ENCODE data around the gene IL1A.

The IL1A gene

GRCh38 chr2:112825706-112826105 lies 41.4 kb upstream of the IL1A start:
- no peak overlapping the region for H3K27ac Mint-ChIP-seq
- peaks cover 26% of the 10 kb centered on the region for H3K4me1 Mint-ChIP-seq (ENCODE audit: low read depth)
- DNase-seq (ENCODE audit: low spot score): no peak

DNA sequence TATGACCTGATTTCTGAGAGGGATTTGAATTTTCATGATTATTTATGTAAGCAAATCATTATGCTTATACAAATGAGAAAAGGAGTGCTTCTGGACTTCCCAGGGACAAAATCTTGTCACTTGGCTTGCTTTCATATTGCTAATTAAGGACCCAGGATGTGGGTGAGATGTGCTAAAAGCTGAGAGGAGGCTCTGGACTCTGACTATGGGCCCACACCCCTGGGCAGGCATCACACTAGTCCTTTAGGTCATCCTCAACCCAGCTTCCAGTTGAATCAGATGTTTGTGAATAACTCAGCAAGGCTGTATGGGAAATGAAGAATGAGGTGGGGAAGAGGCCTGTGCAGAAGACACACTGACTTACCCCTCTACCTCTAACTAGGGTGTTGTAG lies 40.4 kb upstream of the IL1A start:
- H3K27me3 Mint-ChIP-seq (ENCODE audit: low read depth): peaks cover 2% of the 10 kb centered on the region
- H3K4me3 Mint-ChIP-seq: no peak overlapping the region
- no peaks in the 10 kb centered on the region for H3K36me3 Mint-ChIP-seq (ENCODE audit: low read depth)
- no peak overlapping the region for H3K27ac Mint-ChIP-seq
- no peaks in the 10 kb centered on the region for H3K9me3 Mint-ChIP-seq
- no peak for DNase-seq (ENCODE audit: low spot score)
- H3K4me1 Mint-ChIP-seq (ENCODE audit: low read depth): peaks cover 32% of the 10 kb centered on the region

More at GRCh38 chr2:112825706-112826105, 41.4 kb upstream of the IL1A start:
- Mint-ChIP-seq H3K27me3 (ENCODE audit: low read depth) (peaks cover 2% of the 10 kb centered on the region), H3K4me3 (no peak overlapping the region), H3K9me3 (no peaks in the 10 kb centered on the region), H3K36me3 (ENCODE audit: low read depth) (no peaks in the 10 kb centered on the region)

- Mint-ChIP-seq H3K27ac (peak overlapping the region; percentile 2), H3K4me3 (peak overlapping the region; percentile 8), H3K27me3 (ENCODE audit: low read depth) (no peaks in the 10 kb centered on the region), H3K9me3 (no peaks in the 10 kb centered on the region), H3K36me3 (ENCODE audit: low read depth) (no peaks in the 10 kb centered on the region), H3K4me1 (ENCODE audit: low read depth) (peaks cover 25% of the 10 kb centered on the region)
- peak; percentile 48 for DNase-seq (ENCODE audit: low spot score)
These were observed 37.4 kb upstream of the IL1A start for GRCh38 chr2:112821682-112822081.

DNA sequence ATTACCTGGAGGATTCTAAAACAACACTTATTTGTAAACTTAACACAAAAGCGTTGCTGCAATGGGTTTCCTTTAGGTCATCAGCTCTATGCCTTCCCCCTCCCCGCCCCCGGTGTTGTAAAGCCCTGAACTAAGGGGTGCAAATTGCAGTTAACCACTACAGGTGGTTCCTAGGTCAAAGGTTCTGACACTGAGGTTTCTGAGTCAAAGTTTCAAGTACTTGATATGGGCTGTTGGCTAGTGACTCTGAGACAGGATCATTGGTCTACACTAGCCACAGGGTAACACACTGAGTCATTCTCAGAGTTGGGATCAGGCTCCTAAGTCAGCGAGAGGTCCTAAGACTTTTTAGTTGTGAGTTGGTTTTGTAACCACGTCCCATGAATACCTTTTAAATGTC lies 36.8 kb upstream of the IL1A start:
- Mint-ChIP-seq H3K4me3 (no peak overlapping the region), H3K36me3 (ENCODE audit: low read depth) (no peaks in the 10 kb centered on the region), H3K9me3 (no peaks in the 10 kb centered on the region), H3K4me1 (ENCODE audit: low read depth) (peaks cover 25% of the 10 kb centered on the region), H3K27me3 (ENCODE audit: low read depth) (no peaks in the 10 kb centered on the region), H3K27ac (no peak overlapping the region)
- peak; percentile 76 for DNase-seq (ENCODE audit: low spot score)

DNA sequence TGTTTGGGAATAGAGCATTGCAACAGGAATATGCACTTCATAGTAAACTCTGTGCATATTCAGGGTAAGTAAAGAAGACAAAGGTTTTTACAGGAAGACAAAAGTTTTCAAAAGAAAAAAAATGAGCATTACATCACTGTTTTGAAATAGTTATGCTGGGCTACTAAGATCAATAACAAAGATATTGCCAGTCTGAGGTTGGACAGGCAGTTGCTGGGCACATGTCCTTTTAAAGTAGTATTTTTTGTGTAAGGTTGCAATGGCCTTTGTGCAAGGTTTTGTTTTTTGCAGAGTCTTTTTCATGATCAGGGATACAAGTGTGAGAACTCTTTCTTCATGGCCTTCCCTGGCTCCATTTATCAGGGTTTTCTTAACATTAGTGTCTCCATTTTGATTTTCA lies 36.0 kb upstream of the IL1A start:
- H3K4me1 Mint-ChIP-seq (ENCODE audit: low read depth): peaks cover 25% of the 10 kb centered on the region
- H3K9me3 Mint-ChIP-seq: no peaks in the 10 kb centered on the region
- DNase-seq (ENCODE audit: low spot score): no peak
- no peaks in the 10 kb centered on the region for H3K36me3 Mint-ChIP-seq (ENCODE audit: low read depth)
- H3K4me3 Mint-ChIP-seq: no peak overlapping the region
- H3K27me3 Mint-ChIP-seq (ENCODE audit: low read depth): no peaks in the 10 kb centered on the region
- no peak overlapping the region for H3K27ac Mint-ChIP-seq

- no peaks in the 10 kb centered on the region for H3K9me3 Mint-ChIP-seq
- no peaks in the 10 kb centered on the region for H3K36me3 Mint-ChIP-seq (ENCODE audit: low read depth)
- H3K4me3 Mint-ChIP-seq: no peak overlapping the region
- no peak overlapping the region for H3K27ac Mint-ChIP-seq
- no peak for DNase-seq (ENCODE audit: low spot score)
- H3K27me3 Mint-ChIP-seq (ENCODE audit: low read depth): no peaks in the 10 kb centered on the region
- H3K4me1 Mint-ChIP-seq (ENCODE audit: low read depth): peaks cover 25% of the 10 kb centered on the region
These were observed 34.8 kb upstream of the IL1A start for GRCh38 chr2:112819081-112819480.

GRCh38 chr2:112818094-112818902 lies 34.0 kb upstream of the IL1A start:
- Mint-ChIP-seq H3K4me1 (ENCODE audit: low read depth) (peaks cover 25% of the 10 kb centered on the region), H3K27me3 (ENCODE audit: low read depth) (no peaks in the 10 kb centered on the region), H3K4me3 (no peak overlapping the region), H3K36me3 (ENCODE audit: low read depth) (no peaks in the 10 kb centered on the region), H3K27ac (no peak overlapping the region), H3K9me3 (no peaks in the 10 kb centered on the region)
- no peak for DNase-seq (ENCODE audit: low spot score)

DNA sequence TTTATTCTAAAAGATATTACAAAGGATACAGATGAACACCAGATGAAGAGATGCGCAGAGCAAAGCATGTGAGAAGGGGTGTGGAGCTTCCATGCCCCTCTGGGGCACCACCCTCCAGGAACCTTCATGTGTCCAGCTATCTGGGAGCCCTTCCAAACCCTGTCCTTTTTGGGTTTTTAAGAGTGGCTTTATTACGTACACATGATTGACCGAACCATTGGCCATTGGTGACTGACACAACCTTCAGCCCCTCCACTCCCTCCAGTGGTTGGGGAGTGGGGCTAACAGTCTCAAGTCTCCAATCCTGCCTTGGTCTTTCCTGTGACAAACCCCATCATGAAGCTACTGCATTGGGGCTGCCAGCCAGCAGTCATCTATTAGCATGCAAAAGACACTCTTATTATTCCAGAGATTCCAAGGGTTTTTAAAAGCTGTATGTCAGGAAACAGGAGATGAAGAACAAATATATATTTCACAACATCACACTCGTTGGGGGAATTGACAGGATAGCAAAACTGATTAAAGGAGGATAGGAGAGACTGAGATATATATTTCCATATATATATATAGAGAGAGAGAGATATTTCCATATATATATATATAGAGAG lies 32.9 kb upstream of the IL1A start:
- Mint-ChIP-seq H3K9me3 (no peaks in the 10 kb centered on the region), H3K4me3 (no peak overlapping the region), H3K27me3 (ENCODE audit: low read depth) (no peaks in the 10 kb centered on the region), H3K36me3 (ENCODE audit: low read depth) (no peaks in the 10 kb centered on the region), H3K27ac (no peak overlapping the region), H3K4me1 (ENCODE audit: low read depth) (peaks cover 21% of the 10 kb centered on the region)
- no peak for DNase-seq (ENCODE audit: low spot score)

- Mint-ChIP-seq H3K27ac (no peak overlapping the region), H3K27me3 (ENCODE audit: low read depth) (no peaks in the 10 kb centered on the region), H3K9me3 (peaks cover 9% of the 10 kb centered on the region), H3K4me1 (ENCODE audit: low read depth) (peaks cover 17% of the 10 kb centered on the region), H3K36me3 (ENCODE audit: low read depth) (peaks cover 2% of the 10 kb centered on the region), H3K4me3 (no peak overlapping the region)
- no peak for DNase-seq (ENCODE audit: low spot score)
These were observed 30.0 kb upstream of the IL1A start for GRCh38 chr2:112814278-112814677.

DNA sequence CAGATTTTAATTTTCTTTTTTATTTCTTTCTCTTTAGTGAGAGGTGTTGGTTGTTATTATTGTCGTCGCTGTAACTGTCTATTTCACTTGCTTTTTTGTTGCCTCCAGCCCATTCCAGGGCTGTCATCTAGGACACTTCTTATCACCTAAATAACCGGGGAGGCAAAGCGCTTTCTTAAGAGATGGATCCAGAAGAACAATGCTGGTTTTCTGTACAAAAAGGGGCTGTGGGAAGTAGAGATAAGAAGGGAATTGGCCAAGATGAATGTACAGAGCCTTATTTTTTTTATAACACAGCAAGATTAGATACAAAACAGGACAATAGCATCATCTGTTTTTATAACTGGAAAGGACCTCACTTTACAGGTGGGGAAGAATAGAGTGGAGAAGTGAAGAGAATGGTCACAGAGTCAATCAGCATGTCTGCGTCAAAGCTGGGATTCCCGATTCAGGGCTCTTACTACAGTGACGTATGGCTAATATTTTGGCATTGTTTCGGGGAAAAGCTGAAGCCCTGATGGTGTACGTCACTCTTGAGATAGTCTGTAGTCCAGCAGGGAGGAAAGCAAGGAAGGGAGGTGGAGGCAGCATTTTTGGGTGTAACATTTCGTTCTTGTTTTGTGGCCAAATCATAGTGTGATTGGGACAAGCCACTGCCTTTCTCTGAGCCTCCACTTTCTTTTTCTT lies 29.1 kb upstream of the IL1A start:
- H3K27ac Mint-ChIP-seq: no peak overlapping the region
- DNase-seq (ENCODE audit: low spot score): no peak
- H3K4me1 Mint-ChIP-seq (ENCODE audit: low read depth): peaks cover 17% of the 10 kb centered on the region
- H3K4me3 Mint-ChIP-seq: no peak overlapping the region
- peaks cover 2% of the 10 kb centered on the region for H3K36me3 Mint-ChIP-seq (ENCODE audit: low read depth)
- peaks cover 9% of the 10 kb centered on the region for H3K9me3 Mint-ChIP-seq
- H3K27me3 Mint-ChIP-seq (ENCODE audit: low read depth): no peaks in the 10 kb centered on the region

- DNase-seq (ENCODE audit: low spot score): no peak
- Mint-ChIP-seq H3K4me3 (no peak overlapping the region), H3K27me3 (ENCODE audit: low read depth) (no peaks in the 10 kb centered on the region), H3K27ac (no peak overlapping the region), H3K36me3 (ENCODE audit: low read depth) (peaks cover 2% of the 10 kb centered on the region), H3K4me1 (ENCODE audit: low read depth) (peaks cover 16% of the 10 kb centered on the region), H3K9me3 (peaks cover 12% of the 10 kb centered on the region)
These were observed 28.3 kb upstream of the IL1A start for GRCh38 chr2:112812318-112813267.

DNA sequence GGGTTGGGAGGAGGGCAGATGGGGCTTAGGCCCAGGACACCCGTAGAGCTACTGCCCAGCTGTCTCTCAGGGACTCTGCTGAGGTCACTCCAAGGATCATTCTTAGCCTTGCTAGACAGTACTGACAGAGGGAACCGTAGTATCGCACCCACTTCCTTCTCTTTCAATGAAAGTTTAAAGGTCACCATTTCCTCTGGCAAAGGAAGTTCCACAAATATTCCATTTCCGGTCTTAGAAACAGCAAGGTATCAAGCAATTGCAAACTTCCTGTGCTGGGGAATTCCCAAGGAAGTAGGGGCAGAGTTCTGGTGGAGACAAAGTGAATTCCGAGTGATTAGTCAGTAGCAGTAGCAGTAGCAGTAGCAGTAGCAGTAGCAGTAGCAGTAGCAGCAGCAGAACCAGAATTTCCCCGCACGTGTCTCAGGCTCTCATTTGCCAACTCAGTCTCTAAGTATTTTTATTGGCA lies 27.6 kb upstream of the IL1A start:
- H3K4me3 Mint-ChIP-seq: no peak overlapping the region
- peaks cover 15% of the 10 kb centered on the region for H3K4me1 Mint-ChIP-seq (ENCODE audit: low read depth)
- peaks cover 17% of the 10 kb centered on the region for H3K9me3 Mint-ChIP-seq
- peak; percentile 9 for DNase-seq (ENCODE audit: low spot score)
- no peaks in the 10 kb centered on the region for H3K27me3 Mint-ChIP-seq (ENCODE audit: low read depth)
- peaks cover 2% of the 10 kb centered on the region for H3K36me3 Mint-ChIP-seq (ENCODE audit: low read depth)
- no peak overlapping the region for H3K27ac Mint-ChIP-seq

DNA sequence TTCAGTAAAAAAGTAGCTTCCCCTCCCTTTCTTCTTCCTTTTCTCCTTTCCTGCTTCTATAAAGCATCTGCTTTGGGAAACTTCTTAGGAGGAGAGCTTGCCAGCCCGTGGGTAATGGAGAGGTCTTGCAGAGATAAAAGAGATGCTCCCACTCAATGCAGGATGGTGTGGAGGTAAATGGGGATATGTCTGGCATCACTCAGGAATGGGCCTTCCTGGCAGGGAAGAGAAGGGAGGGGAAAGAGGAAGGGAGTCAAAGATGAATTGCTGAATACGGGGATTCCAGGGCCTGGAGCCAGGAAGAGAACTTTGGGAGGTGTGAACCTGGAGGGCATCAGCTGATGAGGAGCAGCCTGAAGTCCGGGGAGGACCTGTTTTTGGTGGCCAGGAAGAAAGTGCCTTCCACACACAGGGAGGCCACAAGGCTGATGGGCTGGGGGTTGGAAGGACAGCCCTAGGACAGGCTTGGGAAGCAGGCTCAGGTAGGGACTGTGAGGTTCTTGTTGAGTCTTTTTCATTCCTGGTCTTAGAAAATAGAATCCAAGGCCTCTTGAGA lies 27.1 kb upstream of the IL1A start:
- H3K27me3 Mint-ChIP-seq (ENCODE audit: low read depth): no peaks in the 10 kb centered on the region
- H3K27ac Mint-ChIP-seq: peak overlapping the region; percentile 67
- no peak for DNase-seq (ENCODE audit: low spot score)
- H3K9me3 Mint-ChIP-seq: peaks cover 22% of the 10 kb centered on the region
- peaks cover 15% of the 10 kb centered on the region for H3K4me1 Mint-ChIP-seq (ENCODE audit: low read depth)
- H3K36me3 Mint-ChIP-seq (ENCODE audit: low read depth): peaks cover 2% of the 10 kb centered on the region
- H3K4me3 Mint-ChIP-seq: no peak overlapping the region
